Adrenal gland (tissue), 12 donors: ENCODE measurements around the gene DNAJC27. TPM values are rescaled to one million over a fixed set of nuclear protein-coding genes. Genes with fewer than 3 reads are reported as not detected.

Experiments used
- DNase-seq, 7 donors: peaks; one replicate each; pipeline ENCODE4 v3.0.0-alpha.2; 2019 to 2020
- H3K27ac ChIP-seq, 5 donors: fragments of 200-600 bp; sonication (generic) in 4 of 5; 1 replicate in 3 of 5; 2 replicates in 2 of 5; pipeline versions ENCODE4 v1.5.1 to v1.8.0; 2016 to 2020; ENCODE audit warnings: mild to moderate bottlenecking in 1 of 5
- H3K27me3 ChIP-seq: fragments of 200-600 bp; 2 replicates; pipeline ENCODE4 v1.8.0; 2021
- H3K36me3 ChIP-seq, 2 donors: fragments of 200-600 bp; replicated peaks in 1 of 2; 1 replicate in 1 of 2; 2 replicates in 1 of 2; pipeline versions ENCODE4 v1.5.1 to v1.8.0; 2018 to 2022
- H3K4me1 ChIP-seq, 2 donors: fragments of 200-600 bp; replicated peaks in 1 of 2; 1 replicate in 1 of 2; 2 replicates in 1 of 2; pipeline versions ENCODE4 v1.5.1 to v1.8.0; 2018 to 2021
- H3K4me3 ChIP-seq, 4 donors: fragments of 200-600 bp; sonication (generic) in 3 of 4; one replicate each; pipeline ENCODE4 v1.5.1; 2016 to 2018
- H3K9me3 ChIP-seq, 3 donors: fragments of 200-600 bp; sonication (generic) in 1 of 3; replicated peaks in 1 of 3; 1 replicate in 2 of 3; 2 replicates in 1 of 3; pipeline versions ENCODE4 v1.5.1 to v1.8.0; 2016 to 2021
- POLR2A ChIP-seq, 2 donors: fragments of 450-650 bp; IDR thresholded peaks; one replicate each; pipeline ENCODE4 v1.6.1; 2017; ENCODE audit warnings: antibody characterized with exemption in 2 of 2, mild to moderate bottlenecking in 2 of 2, moderate library complexity in 1 of 2
- WGBS, 4 donors: extraction: QIAGEN DNeasy Blood & Tissue Kit in 2 of 4; methylation state at CpG; one replicate each; pipeline versions ENCODE4 v1.1.5 to v1.1.7; 2013 to 2017; 5-methylcytosine and 5-hydroxymethylcytosine counted together
- intact Hi-C, 2 donors: fragments of 100-400 bp; cut with DNase I; formaldehyde crosslinking; loops; one replicate each; pipeline versions ENCODE4 v1.14.1 to v1.15.0; 2022 to 2023
- polyA plus RNA-seq, 3 donors: library from polyadenylated mRNA; stranded (reverse); fragments of 200-250 nt in 2 of 3; fragments of 350-450 nt in 1 of 3; fragmentation: Illumina TruSeq in 1 of 3; extraction: RNeasy Lipid Tissue Mini Kit (QIAGEN cat#74804) in 1 of 3; gene quantifications; one replicate each; pipeline ENCODE4 v1.2.3, GENCODE V29; 2013 to 2014
- total RNA-seq, 9 donors: library from RNA; depleted of rRNA in 4 of 9; stranded (reverse); fragments of >200 nt in 4 of 9; fragments of 120-200 nt in 1 of 9; fragmentation: NEBNext Ultra II Directional in 1 of 9; extraction: Animal tissue kit (Norgen Biotek cat#: 25700) in 1 of 9; gene quantifications; one replicate each; pipeline versions ENCODE4 v1.1.0 to v1.2.4, GENCODE V29; 2013 to 2023
- TF ChIP-seq, protein P1 (sequence below), 6 experiments: fragments of 450-650 bp in 4 of 6; fragments of 200-600 bp in 2 of 6; sonication (generic) in 1 of 6; IDR thresholded peaks; 1 replicate in 5 of 6; 2 replicates in 1 of 6; pipeline versions ENCODE4 v1.5.1 to v1.8.0; 2016 to 2021; ENCODE audit warnings: antibody characterized with exemption in 6 of 6, mild to moderate bottlenecking in 2 of 6, moderate library complexity in 1 of 6
- donor health status: healthy with polysubstance abuse.
- donor health status: Bipolar disorder and iron deficiency.
- donor health status: DM: yes; HTN: yes; CAD: no.
- donor health status: DM: no; HTN: no; CAD: no.
- donor health status: DM: no; HTN: no; CAD: no.
- donor health status: DM: yes; HTN: yes; CAD: no.

DNAJC27 gene
- total and polyA plus RNA-seq, 12 donors = 1.9 to 10.8 (median 6.7) TPM

DNA sequence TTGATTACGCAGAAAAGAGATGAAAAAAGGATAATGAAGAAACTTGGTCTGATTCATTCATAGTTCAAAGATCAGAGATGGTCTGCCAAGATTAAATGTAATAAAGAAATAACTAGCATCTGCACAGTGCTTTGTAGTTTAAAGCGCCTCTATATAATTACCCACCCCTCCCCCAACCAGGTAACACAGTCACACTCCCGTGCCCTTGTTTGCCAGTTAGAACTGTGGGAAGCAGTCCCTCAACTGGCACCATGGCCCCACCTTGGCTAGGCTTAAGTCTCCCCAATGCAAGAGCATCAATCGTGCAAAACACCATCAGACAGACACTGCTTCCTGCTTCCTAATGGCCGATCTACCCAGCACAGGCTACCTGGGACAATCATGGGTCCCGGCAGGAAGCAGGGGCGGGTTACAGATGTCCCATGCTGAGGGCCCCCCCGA, 63.3 kb downstream of the DNAJC27 start:
- Histone ChIP-seq H3K4me1 (no peaks in the 10 kb centered on the region), H3K9me3 (no peaks in the 10 kb centered on the region), H3K27ac (no peak overlapping the region), H3K4me3 (no peak overlapping the region), H3K27me3 (no peaks in the 10 kb centered on the region), H3K36me3 (no peaks in the 10 kb centered on the region)
- no peak for TF ChIP-seq POLR2A (IDR thresholded peaks at IDR 0.05)
- TF ChIP-seq, protein P1, sequence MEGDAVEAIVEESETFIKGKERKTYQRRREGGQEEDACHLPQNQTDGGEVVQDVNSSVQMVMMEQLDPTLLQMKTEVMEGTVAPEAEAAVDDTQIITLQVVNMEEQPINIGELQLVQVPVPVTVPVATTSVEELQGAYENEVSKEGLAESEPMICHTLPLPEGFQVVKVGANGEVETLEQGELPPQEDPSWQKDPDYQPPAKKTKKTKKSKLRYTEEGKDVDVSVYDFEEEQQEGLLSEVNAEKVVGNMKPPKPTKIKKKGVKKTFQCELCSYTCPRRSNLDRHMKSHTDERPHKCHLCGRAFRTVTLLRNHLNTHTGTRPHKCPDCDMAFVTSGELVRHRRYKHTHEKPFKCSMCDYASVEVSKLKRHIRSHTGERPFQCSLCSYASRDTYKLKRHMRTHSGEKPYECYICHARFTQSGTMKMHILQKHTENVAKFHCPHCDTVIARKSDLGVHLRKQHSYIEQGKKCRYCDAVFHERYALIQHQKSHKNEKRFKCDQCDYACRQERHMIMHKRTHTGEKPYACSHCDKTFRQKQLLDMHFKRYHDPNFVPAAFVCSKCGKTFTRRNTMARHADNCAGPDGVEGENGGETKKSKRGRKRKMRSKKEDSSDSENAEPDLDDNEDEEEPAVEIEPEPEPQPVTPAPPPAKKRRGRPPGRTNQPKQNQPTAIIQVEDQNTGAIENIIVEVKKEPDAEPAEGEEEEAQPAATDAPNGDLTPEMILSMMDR (IDR thresholded peaks at IDR 0.05) = no peak
- WGBS, 4 donors = 87 to 95% (median 89%) methylated on average over 8 of the region's 8 CpGs
- intact Hi-C loops = no loop called here
- no peak for DNase-seq

DNA sequence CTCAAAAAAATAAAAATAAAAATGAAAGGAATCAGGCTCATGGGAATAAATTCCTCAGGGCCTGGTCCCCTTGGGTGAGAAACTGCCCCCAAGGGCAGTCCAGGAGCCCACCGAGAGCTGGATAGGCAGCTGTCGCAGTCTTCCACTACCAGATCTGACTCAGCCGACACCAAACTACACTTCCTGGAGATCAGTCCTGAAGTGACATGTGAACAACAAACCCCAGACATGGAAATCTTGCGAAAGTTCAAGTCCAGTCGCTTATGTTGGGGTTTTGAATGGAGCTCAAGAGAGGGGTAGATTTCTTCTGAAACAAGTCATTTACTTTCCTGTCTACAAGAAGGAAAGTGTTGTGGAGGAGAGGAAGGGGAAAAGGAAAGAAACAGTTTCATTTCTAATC, 64.6 kb downstream of the DNAJC27 start:
- no peak for DNase-seq
- TF ChIP-seq POLR2A (IDR thresholded peaks at IDR 0.05) = no peak
- TF ChIP-seq, protein P1 (IDR thresholded peaks at IDR 0.05) = no peak
- H3K27ac ChIP-seq = no peak overlapping the region
- H3K4me3 ChIP-seq = no peak overlapping the region
- intact Hi-C loops = no loop called here
- 76 to 96% (median 79%) methylated on average over 2 to 5 of the region's 5 CpGs for WGBS, 4 donors
- no peaks in the 10 kb centered on the region for H3K27me3 ChIP-seq
- no peaks in the 10 kb centered on the region for H3K36me3 ChIP-seq
- no peaks in the 10 kb centered on the region for H3K4me1 ChIP-seq
- no peaks in the 10 kb centered on the region for H3K9me3 ChIP-seq

DNA sequence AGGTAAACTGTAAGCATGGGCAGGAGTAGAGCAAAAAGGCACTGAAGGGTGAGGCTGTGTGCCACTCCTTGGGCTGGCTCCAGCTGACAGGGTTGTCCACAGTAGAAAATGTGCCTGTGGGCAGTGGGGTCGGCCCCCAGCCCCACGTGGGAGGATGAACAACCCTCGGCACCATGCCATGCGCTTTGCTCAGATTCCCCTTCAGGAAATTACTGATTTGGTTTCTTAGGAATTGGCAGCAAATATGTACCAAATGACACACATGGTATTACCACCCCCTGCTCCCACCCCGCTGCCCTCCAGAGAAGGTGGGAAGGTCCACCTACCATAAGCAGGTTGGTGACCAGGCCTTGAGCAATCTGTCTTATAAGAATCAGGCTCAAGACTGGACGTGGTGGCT, 65.3 kb downstream of the DNAJC27 start:
- Histone ChIP-seq H3K27ac (no peak overlapping the region), H3K4me3 (no peak overlapping the region), H3K4me1 (no peaks in the 10 kb centered on the region), H3K36me3 (no peaks in the 10 kb centered on the region), H3K9me3 (no peaks in the 10 kb centered on the region), H3K27me3 (no peaks in the 10 kb centered on the region)
- TF ChIP-seq, protein P1 (IDR thresholded peaks at IDR 0.05) = no peak
- no peak for TF ChIP-seq POLR2A (IDR thresholded peaks at IDR 0.05)
- 92 to 96% (median 95%) methylated on average over 6 of the region's 6 CpGs for WGBS, 4 donors
- DNase-seq = no peak
- intact Hi-C loops = no loop called here

DNA sequence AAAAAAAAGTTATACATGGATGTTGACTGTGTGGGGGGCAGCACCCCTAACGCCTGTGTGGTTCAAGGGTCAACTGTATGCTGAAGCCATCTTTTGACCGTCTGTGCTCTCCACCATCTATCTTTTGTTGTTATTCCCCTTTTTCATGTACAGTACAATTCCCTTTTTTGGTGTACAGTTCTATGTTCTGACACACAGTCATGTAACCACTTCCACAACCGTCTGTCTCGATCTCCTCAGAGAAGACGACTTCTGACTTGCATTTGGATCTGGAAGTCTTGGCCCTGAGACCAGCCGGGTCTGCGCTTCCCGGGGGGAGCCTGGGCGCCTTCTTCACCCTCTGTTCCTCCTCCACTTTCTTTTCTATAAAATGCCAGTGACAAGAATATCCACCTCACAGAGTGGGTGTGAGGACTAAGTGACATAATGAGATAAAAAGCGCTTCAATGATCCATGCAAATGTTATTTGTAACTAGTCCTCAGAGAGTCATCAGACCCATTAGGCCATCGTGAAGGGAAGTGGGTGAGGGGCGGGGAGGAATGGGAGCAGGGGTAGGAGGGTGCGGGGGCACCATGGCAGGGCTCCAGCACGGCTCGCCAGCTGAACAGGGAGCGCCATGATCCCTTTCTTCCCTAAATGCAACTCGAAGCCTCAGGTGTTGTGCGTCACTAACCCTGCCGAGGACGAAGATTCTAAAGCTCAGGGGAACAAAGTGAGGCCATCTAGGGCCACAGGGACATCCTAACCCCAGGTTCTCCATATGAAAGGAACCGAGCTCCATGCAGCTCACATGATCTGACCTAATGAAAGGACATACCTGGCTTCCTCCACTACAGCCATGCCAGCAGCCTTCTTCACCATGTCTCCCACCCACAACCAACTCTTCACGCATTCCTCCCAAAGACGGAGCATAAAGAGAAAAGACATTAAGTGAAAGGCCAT, 68.3 kb downstream of the DNAJC27 start:
- Histone ChIP-seq H3K36me3 (no peaks in the 10 kb centered on the region), H3K4me3 (no peak overlapping the region), H3K27ac (no peak overlapping the region), H3K9me3 (no peaks in the 10 kb centered on the region), H3K4me1 (no peaks in the 10 kb centered on the region), H3K27me3 (no peaks in the 10 kb centered on the region)
- TF ChIP-seq, protein P1 (IDR thresholded peaks at IDR 0.05) = no peak
- TF ChIP-seq POLR2A (IDR thresholded peaks at IDR 0.05) = no peak
- intact Hi-C loops = no loop called here
- 87 to 94% (median 90%) methylated on average over 23 of the region's 23 CpGs for WGBS, 4 donors
- DNase-seq = no peak
